HG03039 (cell line): Measurements from ENCODE around the gene SLX9.

Experiments used
- ATAC-seq: cut with Tn5 transposase; IDR thresholded peaks from one replicate; pipeline ENCODE4 v1.9.1; 2021; ENCODE audit warnings: mild to moderate bottlenecking, moderate library complexity; ENCODE audit not compliant: unreplicated experiment

SLX9 gene

GRCh38 chr21:44988607-44989536 is 49.0 kb downstream of the SLX9 start:
- ATAC-seq: no peak

DNA sequence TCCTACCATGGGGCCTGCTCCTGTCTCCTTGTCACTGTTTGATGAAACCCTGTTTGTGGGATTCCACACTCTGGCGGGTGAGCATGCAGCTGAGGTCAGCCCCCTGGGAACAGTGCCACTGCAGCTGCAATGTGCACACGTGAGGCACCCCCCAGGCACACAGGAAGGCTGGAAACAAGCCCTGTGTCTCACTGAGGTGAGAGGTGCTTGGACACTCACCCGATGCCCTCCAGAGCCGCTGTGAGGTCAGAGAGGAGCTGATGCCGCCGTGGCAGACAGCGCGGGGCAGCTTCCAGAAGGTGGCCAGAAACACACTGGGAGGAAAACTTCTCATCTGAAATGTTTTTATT is 49.7 kb downstream of the SLX9 start:
- ATAC-seq: no peak

- ATAC-seq: no peak
Measured at GRCh38 chr21:44989943-44990780, 50.3 kb downstream of the SLX9 start.

- no peak for ATAC-seq
Measured at GRCh38 chr21:44990921-44991320, 51.1 kb downstream of the SLX9 start.

GRCh38 chr21:44991538-44992483 is 52.0 kb downstream of the SLX9 start:
- no peak for ATAC-seq

GRCh38 chr21:44992608-44993031 is 52.8 kb downstream of the SLX9 start:
- ATAC-seq: no peak

- ATAC-seq: no peak
Measured at GRCh38 chr21:44993321-44994046, 53.7 kb downstream of the SLX9 start.

GRCh38 chr21:44994047-44994694 is 54.3 kb downstream of the SLX9 start:
- no peak for ATAC-seq

DNA sequence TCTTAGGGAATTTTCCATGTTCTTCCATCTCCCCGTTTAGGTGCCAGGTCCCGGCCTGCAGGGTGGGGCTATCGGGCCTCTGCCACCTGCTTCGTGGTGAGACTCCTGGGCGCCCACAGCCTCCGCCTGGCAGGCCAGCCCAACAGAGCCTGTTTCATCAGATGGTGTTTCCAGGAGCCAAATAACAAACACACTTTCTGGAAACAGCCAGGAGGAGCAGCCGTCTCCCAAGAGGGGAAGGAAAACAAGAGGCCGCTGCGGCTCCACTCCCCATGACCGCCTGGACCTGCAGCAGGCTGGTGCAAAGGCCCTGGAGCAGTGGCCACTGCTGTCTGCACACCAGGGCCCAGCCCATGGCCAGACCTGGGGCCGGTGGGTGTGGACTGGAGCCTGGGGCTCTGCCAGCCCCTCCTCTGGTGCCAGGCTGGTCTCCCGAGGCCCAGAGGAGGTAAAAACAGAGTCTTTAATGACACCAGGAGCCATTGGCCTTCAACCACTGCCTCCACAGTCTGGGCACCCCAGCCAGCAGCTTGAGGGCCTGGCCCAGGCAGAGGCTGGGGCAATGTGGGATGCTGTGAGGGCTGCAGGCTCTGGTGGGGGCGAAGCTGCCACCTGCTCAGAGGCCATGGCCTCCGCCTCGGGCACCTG is 55.0 kb downstream of the SLX9 start:
- ATAC-seq: no peak

DNA sequence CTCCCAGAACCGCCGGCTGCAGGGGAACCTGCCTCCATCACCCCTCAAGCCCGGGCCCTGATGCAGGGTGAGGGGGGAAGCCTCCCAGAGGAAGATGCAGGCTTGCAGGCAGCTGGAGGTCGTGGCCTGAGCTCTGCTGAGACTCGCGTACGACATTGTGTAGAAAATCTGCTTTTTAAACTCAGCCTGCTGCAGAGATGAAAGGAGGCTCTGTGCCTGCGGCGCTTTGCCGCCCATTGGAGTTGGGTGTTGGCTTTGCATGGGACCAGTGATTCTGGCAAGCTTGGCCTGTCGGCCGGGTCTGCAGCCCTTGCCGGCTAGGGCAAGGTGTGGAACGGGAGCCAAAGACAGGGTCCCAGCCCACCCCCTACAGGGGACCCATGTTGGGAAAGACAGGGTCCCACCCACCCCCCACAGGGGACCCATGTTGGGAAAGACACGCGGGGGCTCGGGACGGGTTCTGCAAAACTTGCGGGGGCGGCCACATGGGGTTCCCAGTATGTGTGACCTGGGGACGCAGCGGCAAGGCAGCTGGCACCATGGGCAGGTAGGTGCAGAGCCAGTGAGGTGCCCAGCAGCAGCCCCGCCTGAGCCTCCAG is 55.6 kb downstream of the SLX9 start:
- ATAC-seq: no peak

DNA sequence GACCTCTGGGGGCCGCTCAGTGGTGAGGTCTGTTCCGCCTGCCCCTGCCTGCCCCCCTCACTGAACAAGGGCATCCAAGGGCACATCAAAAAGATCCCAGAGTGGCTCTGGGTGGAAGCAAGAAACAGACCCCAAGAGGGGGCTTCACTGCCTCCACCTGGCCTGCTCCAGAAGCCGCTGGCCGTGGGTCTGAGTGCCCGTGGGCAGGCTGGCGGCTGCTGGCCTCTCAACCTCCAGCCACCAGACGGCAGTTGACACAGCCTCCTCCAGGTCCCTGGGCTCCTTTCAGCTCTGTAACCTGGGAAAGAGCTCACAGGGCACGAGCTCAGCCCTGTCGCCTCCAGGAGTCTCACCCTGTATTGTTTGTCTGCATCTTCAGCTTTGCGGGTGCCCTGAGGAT is 56.3 kb downstream of the SLX9 start:
- no peak for ATAC-seq

- ATAC-seq: no peak
Measured at GRCh38 chr21:44996501-44996921, 56.7 kb downstream of the SLX9 start.

- ATAC-seq: no peak
Measured at GRCh38 chr21:44996983-44997936, 57.4 kb downstream of the SLX9 start.

DNA sequence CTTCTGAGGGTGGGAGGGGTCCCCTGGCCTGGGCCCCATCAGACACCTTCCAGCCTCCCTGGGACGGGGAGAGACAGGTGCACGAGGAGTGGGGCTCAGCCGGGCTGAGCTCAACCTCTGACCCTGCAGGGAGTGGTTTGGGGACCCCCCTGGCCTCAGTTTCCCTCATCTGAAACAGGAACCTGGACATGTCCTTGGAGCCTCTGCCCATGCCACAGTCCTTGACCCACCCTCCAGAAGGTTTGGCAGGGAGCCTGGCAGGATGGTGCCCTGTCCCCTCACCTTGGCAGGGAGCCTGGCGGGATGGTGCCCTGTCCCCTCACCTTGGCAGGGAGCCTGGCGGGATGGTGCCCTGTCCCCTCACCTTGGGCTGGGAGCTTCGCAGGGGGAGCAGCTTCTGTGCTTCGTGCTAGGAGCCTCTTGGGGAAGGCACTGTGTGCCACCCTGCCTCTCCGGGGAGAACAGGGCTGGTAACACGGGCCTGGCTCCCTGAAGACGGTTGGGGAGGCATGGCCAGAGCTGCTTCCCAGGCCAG is 58.3 kb downstream of the SLX9 start:
- ATAC-seq: no peak

DNA sequence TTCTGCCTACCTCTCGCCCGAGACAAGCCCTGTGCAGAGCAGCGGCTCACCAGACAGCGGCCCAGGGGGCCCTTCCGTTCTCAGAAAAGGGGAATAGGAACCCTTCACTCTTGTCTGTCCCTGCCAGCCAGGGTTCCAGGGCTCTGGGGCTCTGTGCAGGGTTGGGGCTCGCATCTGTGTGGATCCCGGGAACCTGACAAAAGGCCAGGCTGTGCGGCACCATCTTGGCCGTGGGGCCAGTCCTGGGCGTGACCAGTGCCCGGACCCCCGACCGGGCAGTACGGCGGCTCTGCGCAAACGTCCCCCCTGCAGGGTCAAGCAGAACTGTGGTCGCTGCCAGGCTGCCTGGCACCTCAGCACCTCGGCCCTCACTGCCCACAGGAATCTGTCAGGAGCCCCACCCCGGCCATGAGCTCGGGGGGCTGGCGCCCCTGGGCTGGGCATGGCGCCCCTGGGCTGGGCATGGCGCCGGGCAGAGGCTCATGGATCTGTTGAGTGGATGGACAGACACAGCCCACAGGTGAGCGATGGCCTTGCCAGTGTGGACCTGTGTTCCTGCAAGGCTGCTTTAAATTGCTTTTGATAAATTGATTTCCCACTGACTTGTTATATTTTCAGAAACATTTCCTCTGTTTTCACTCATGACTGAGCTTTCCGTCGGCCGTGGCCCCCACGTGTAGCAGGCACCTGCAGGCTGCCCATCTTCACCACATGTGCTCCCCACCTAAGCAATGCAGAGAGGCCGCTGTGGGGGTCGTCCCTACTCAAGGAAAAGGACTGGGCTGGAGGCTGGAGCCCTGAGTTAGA is 59.0 kb downstream of the SLX9 start:
- no peak for ATAC-seq

GRCh38 chr21:44999428-44999971 is 59.7 kb downstream of the SLX9 start:
- no peak for ATAC-seq
